ENCODE measurements around the gene TMEM267.

TMEM267 gene

DNA sequence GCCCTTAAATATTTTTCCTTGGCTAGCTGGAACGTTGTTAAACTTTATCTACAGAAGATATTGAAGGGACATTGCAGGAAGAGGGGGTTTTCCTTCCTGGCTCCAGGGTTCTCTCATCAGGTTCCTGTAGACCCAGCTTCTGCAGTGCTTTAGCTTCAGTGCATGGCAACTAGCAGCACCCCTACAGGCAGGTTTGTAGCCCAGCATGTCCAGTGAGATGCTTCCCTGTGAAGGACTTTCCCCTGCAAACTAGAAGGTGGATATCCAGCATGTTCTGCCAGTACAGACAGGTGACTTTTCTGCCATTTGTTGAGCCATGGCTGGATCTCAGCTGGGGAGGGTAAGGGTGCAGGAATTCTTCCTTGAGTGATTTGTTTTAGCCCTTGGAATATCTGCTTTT, 81.8 kb downstream of the TMEM267 start:
- DNase-seq = no peak

DNA sequence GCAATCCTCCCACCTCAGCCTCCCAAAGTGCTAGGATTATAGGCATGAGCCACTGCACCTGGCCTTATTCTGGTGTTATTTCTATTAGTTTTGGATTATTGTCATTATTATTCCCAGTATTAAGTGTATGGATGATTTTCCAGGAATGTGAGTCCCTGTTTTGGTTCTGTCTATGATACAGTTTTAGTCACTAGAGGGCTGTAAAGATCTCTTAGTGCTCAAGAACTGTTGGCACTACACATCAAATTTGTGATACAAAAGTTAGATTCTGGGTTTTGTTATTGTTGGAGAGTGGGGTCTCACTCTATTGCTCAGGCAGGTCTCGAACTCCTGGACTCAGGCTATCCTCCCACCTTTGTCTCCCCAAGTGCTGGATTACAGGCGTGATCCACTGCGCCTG, 83.6 kb downstream of the TMEM267 start:
- no peak for DNase-seq

DNA sequence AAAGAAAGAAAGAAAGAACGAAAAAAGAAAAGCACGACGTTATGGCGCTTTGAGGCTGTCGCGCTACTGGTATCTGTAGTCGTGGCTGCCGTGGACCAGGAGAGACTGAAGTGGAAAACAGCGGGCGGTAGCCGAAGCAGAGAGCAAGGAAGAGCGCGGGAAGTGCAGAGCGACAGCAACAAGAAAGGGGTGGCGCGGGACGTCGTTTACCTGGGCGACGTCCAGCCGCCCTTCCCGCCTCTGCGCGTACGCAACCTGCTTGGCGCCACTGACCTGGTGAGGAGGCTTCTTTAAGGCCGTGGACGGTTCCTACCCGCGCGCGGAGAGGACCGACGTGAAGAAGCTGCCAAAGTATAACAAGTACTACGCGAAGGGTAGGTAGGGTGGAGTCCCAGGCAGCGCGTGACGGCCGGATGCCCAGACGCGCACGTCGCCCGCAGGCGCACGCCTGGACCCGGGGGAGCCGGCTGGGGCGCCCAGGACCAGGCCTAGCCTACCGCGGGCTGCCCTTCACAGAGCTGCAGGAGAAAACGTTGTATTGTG, 86.8 kb downstream of the TMEM267 start:
- DNase-seq = peak; percentile 59

Measured in activated gamma-delta T cell treated with Interleukin-2 at 50 U/mL for 16 hours (primary cell).